Retinal pigment epithelial cell (primary cell): ENCODE data around the gene ZNF91.
"Not testable (repeated sequence)": the region's sequence is repeated elsewhere in the genome, so short reads cannot be mapped to it uniquely, and the experiment has no call there.

Source experiments
- DNase-seq: peaks from one replicate; pipeline ENCODE4 v3.0.0-alpha.2; 2010; ENCODE audit warnings: low read depth
- H3K4me3 ChIP-seq: 2 replicates; pipeline ENCODE4 v1.5.1; 2011; ENCODE audit warnings: mild to moderate bottlenecking, low read length, control low read depth, moderate library complexity
- TF ChIP-seq, protein P1 (sequence below): conservative IDR thresholded peaks from 2 replicates; pipeline ENCODE4 v1.5.1; 2011; ENCODE audit warnings: low read depth, low read length, control low read depth, inconsistent platforms

Gene ZNF91

DNA sequence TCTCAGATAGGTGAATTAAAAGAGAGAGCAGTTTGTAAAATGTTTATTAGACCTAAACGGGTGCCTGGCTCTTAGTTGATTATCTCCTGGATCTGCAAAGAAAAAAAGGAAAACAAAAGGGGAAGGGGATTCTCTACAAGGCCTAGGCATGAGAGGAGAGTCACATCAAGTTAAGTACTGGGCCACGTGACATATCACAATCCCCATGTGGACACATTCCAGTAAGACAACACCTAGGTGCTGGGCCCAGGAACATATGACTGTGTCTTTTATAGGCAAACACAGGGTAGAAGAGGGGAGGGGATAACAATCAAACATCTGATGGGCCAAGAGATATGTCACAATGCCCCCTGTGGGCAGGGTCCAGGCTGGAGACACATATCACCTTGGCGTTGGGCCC is 4.2 kb upstream of the ZNF91 start:
- no peak overlapping the region for H3K4me3 ChIP-seq
- no peak for DNase-seq
- TF ChIP-seq, protein P1, sequence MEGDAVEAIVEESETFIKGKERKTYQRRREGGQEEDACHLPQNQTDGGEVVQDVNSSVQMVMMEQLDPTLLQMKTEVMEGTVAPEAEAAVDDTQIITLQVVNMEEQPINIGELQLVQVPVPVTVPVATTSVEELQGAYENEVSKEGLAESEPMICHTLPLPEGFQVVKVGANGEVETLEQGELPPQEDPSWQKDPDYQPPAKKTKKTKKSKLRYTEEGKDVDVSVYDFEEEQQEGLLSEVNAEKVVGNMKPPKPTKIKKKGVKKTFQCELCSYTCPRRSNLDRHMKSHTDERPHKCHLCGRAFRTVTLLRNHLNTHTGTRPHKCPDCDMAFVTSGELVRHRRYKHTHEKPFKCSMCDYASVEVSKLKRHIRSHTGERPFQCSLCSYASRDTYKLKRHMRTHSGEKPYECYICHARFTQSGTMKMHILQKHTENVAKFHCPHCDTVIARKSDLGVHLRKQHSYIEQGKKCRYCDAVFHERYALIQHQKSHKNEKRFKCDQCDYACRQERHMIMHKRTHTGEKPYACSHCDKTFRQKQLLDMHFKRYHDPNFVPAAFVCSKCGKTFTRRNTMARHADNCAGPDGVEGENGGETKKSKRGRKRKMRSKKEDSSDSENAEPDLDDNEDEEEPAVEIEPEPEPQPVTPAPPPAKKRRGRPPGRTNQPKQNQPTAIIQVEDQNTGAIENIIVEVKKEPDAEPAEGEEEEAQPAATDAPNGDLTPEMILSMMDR = no peak

DNA sequence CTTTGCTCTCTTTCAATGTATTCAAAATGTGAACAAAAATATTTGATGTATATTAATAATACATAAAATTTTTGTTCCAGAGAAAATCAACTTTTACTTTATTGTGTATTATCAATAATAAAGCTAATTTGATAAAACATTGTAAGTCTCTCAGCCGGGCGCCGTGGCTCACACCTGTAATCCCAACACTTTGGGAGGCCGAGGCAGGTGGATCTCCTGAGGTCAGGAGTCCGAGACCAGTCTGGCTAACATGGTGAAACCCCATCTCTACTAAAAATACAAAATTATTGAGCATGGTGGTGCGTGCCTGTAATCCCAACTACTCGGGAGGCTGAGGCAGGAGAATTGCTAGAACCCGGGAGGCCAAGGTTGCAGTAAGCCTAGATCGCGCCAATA is 449 bp upstream of the ZNF91 start:
- peak overlapping the region; percentile 98 for H3K4me3 ChIP-seq
- not testable (repeated sequence) for DNase-seq

DNA sequence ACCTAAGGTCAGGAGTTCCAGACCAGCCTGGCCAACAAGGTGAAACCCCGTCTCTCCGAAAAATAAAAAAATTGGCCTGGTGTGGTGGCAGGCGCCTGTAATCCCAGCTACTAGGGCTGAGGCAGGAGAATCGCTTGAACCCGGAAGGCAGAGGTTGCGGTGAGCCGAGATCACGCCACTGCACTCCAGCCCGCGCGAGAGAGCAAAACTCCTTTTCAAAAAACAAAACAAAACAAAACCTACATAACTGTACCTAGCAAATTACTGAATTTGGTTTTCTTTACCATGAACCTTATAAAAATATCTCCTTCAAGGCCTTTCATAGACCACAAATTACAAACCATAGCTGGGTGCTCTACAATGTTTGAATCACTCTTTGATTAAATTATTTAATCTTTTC is 760 bp downstream of the ZNF91 start:
- peak overlapping the region; percentile 98 for H3K4me3 ChIP-seq
- no peak for DNase-seq
- TF ChIP-seq, protein P1 = no peak

DNA sequence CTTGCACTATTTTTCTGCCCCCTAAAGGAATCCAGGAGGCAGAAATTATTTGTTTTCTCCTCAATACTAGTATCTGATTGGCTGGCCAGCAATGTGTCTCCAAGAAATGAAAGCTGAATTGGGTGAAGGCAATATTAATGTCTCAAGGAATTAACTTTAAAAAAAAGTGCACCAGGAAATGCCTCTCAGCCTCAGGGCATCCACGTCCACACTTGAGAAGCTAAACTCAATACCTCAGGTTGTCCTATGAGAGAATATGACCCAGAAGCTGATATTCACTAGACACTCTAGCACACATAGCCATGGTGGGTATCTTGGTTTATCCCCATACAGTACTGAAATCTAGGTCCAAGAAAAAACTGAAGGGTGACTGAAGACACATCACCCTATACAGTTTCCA is 2.1 kb downstream of the ZNF91 start:
- TF ChIP-seq, protein P1 = no peak
- no peak overlapping the region for H3K4me3 ChIP-seq
- no peak for DNase-seq

DNA sequence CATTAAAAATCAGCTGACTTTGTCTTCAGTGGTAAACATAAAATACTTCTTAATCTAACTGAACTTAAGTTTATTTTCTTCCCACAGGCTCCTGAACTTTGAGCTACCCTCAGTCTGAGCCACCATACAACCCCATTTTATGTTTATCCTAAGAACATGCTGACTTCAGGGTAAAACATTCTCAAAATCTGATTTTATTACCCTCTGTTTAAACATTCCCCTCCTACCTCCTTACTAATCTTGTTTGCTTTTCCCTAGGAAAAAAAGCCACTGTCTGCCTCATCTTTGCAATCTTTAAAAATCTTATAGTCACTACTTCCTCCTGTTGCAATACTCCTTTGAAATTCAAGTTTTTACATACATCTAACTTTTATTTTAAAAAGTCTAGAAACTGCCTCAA is 4.0 kb downstream of the ZNF91 start:
- TF ChIP-seq, protein P1 = no peak
- H3K4me3 ChIP-seq = no peak overlapping the region
- DNase-seq = no peak

DNA sequence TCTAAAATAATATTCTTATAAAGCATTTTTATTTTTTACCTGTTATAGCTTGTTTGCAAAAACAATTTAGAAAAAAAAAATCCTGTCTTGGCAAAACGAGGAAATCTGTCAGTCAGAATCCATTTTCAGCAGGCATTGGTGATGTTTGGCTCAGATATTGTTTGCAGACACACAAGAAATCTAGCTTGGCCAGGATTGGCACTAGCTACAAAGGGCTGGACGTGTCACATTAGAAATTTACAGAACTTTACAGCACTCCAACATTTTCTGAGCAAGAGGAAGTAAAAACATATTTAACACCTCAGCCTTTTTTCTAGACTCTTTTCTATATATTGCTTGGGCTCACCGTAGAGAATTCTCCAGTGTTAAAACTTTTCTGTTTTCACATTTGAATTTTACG is 9.9 kb downstream of the ZNF91 start:
- H3K4me3 ChIP-seq = no peak overlapping the region
- no peak for DNase-seq
- TF ChIP-seq, protein P1 = no peak

DNA sequence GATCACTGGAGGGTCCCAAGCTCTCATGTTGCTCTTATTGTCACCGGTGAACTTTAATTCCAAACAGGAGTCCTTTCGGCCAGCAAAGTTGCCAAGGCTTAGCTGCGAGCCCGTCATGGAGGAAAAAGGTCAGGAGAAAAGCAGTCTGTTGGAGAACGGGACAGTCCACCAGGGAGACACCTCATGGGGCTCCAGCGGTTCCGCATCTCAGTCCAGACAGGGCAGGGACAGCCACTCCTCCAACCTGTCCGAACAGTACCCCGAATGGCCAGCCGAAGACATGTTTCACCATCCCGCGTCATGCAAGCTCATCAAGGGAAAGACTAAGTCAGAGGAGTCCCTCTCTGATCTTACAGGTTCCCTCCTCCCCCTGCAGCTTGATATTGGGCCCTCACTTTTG is 10.4 kb downstream of the ZNF91 start:
- DNase-seq = no peak
- TF ChIP-seq, protein P1 = no peak
- no peak overlapping the region for H3K4me3 ChIP-seq

DNA sequence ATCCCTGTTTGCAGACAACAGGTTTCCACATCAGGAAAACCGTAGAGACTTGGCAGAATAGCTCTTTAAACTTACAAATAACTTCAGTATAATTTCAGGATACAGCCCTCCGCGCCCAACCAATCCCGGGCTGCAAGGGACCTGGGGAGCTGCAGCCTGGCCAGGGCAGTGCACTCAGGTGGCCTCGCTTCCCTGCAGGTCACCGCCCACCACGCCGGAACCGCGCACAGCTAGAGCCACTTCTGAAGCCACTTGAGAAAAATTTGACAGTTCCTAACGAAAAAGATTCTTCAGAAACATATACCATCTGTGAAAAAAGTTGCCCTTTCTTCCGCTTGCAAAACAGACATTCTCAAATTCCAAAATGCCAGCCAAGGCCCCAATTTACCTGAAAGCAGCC is 11.1 kb downstream of the ZNF91 start:
- no peak for DNase-seq
- TF ChIP-seq, protein P1 = no peak
- H3K4me3 ChIP-seq = no peak overlapping the region
